ENCODE measurements around the gene CHPT1. TPM values are rescaled to one million over a fixed set of nuclear protein-coding genes. Genes with fewer than 3 reads are reported as not detected.

CHPT1 gene
- total and polyA plus RNA-seq, 9 of the 15 experiments (the other 6 are each of a cell fraction or from before 2014, with no cell fraction given) = 15.3 to 210 (median 91.9) TPM

DNA sequence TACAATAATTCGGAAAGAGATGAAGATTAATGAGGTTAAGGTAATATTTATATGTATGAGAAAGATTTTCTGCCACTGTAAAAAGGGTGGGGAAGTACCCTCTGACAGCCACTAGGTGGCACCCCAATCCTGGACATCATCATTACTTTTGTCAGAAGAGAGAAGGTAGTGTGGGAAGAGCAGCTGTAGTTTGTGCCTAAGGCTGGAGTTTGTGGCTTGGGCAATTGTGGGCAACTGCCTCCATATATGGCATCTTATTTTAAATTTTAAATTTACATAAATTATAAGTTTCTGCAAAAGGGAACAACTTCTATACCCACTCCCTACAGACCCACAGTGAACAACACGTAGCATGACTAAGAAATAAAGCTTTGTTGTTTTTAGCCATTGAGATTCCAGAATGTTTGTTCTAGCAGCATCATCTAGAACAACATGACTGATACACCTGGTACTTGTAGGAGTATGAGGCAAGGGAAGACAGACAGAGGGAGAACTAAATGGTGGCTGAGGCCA lies 76.3 kb downstream of the CHPT1 start:
- H3K27ac ChIP-seq (ENCODE audit: extremely low read depth, low read depth, low read length) = no peak overlapping the region
- 50% methylated on average over 2 of the region's 2 CpGs for WGBS (ENCODE audit: insufficient coverage, low coverage, missing lambda C conversion rate)
- no peaks in the 10 kb centered on the region for H3K4me1 ChIP-seq (replicated peaks in 1 of 2; ENCODE audit: control insufficient read depth in 2 of 2, insufficient read depth in 2 of 2, low read length in 2 of 2)
- DNase-seq (ENCODE audit: extremely low read depth in 1 of 4, low spot score in 3 of 4) (peak; percentile 64 to 78 (median 70)), ATAC-seq (peak; percentile 91), FAIRE-seq (peak; percentile 93)
- no peaks in the 10 kb centered on the region for H3K9me1 ChIP-seq (ENCODE audit: control insufficient read depth, insufficient read depth, low read length)
- no peak overlapping the region for H2AFZ ChIP-seq (ENCODE audit: low read depth, low read length)
- ChIA-PET CTCF (ENCODE audit: low intra/inter-chr PET ratio) (interaction anchor here (0.7 to 3.1 kb wide), 7 partner anchors 58 to 1802 kb away, joined by 3 to 23 read pairs (median 3); partner anchors contain the start of gene GNPTAB), POLR2A (interaction anchor here (0.6 to 1.2 kb wide), 3 partner anchors 10 to 90 kb away, joined by 3 read pairs; no protein-coding TSS in a partner anchor)
- in situ Hi-C loops (cut with MboI) (no loop called here), intact Hi-C loops (cut with micrococcal nuclease) (loop anchor here (1.0 to 5.0 kb wide), 4 partner anchors 58 to 361 kb away; no protein-coding TSS in a partner anchor)
- no peaks in the 10 kb centered on the region for H4K20me1 ChIP-seq (replicated peaks; ENCODE audit: control insufficient read depth, insufficient read depth, low read length)
- no peak overlapping the region for H3K4me3 ChIP-seq
- BruUV-seq (replicated peaks) = no TSS peak
- no peak overlapping the region for H3K4me2 ChIP-seq (ENCODE audit: insufficient read depth, low read length)
- no peak overlapping the region for H3K9ac ChIP-seq (ENCODE audit: insufficient read depth in 1 of 2, low read depth in 2 of 2, low read length in 2 of 2)
- peaks cover 24% of the 10 kb centered on the region for H3K36me3 ChIP-seq (ENCODE audit: control insufficient read depth, insufficient read depth, low read length)
- no peaks in the 10 kb centered on the region for H3K9me3 ChIP-seq (replicated peaks; ENCODE audit: control insufficient read depth, insufficient read depth, low read depth, low read length)
- no peaks in the 10 kb centered on the region for H3K27me3 ChIP-seq (ENCODE audit: control insufficient read depth in 2 of 2, insufficient read depth in 2 of 2, low read length in 2 of 2)
- no peaks in the 10 kb centered on the region for H3K79me2 ChIP-seq (ENCODE audit: control insufficient read depth, insufficient read depth, low read length)
- TF ChIP-seq, protein P1, sequence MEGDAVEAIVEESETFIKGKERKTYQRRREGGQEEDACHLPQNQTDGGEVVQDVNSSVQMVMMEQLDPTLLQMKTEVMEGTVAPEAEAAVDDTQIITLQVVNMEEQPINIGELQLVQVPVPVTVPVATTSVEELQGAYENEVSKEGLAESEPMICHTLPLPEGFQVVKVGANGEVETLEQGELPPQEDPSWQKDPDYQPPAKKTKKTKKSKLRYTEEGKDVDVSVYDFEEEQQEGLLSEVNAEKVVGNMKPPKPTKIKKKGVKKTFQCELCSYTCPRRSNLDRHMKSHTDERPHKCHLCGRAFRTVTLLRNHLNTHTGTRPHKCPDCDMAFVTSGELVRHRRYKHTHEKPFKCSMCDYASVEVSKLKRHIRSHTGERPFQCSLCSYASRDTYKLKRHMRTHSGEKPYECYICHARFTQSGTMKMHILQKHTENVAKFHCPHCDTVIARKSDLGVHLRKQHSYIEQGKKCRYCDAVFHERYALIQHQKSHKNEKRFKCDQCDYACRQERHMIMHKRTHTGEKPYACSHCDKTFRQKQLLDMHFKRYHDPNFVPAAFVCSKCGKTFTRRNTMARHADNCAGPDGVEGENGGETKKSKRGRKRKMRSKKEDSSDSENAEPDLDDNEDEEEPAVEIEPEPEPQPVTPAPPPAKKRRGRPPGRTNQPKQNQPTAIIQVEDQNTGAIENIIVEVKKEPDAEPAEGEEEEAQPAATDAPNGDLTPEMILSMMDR (IDR thresholded peaks at IDR 0.05 in 2 of 3, conservative IDR thresholded peaks at IDR 0.05 in 1 of 3; ENCODE audit: insufficient read depth in 2 of 3, low read depth in 1 of 3, low read length in 3 of 3) = peak; percentile 73 to 94 (median 82)
- TF ChIP-seq ZNF232 (CRISPR knock-in tag; IDR thresholded peaks at IDR 0.05) = no peak
- TF ChIP-seq, protein P2, sequence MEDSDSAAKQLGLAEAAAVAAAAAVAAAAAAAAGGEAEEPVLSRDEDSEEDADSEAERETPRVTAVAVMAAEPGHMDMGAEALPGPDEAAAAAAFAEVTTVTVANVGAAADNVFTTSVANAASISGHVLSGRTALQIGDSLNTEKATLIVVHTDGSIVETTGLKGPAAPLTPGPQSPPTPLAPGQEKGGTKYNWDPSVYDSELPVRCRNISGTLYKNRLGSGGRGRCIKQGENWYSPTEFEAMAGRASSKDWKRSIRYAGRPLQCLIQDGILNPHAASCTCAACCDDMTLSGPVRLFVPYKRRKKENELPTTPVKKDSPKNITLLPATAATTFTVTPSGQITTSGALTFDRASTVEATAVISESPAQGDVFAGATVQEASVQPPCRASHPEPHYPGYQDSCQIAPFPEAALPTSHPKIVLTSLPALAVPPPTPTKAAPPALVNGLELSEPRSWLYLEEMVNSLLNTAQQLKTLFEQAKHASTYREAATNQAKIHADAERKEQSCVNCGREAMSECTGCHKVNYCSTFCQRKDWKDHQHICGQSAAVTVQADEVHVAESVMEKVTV (CRISPR knock-in tag; IDR thresholded peaks at IDR 0.05) = peak; percentile 92
- peak; percentile 83; the same call in 1 of the 2 replicates for TF ChIP-seq ARID2 (IDR thresholded peaks at IDR 0.05)
- TF ChIP-seq CC2D1A (IDR thresholded peaks at IDR 0.05) = 0 out of 2 replicates have a peak, but pooled peaks have one; percentile 50
- peak; percentile 80 for TF ChIP-seq SMC3 (conservative IDR thresholded peaks at IDR 0.05; ENCODE audit: insufficient read depth, low read depth, low read length)
- TF ChIP-seq EWSR1 (IDR thresholded peaks at IDR 0.05; ENCODE audit: borderline replicate concordance, low read depth, partially characterized antibody) = peak; percentile 15
- peak; percentile 8; the same call in 1 of the 2 replicates for TF ChIP-seq STAG1 (CRISPR knock-in tag; IDR thresholded peaks at IDR 0.05; ENCODE audit: borderline replicate concordance)
- TF ChIP-seq RAD21 (CRISPR knock-in tag; conservative IDR thresholded peaks at IDR 0.05 in 1 of 2, IDR thresholded peaks at IDR 0.05 in 1 of 2) = peak; percentile 92 to 93

All from K562 (cell line).